NCI-H2029 (cell line): ENCODE results near the gene CWF19L2.
A peak's percentile ranks its signal among the peaks of the same experiment; 100 is the strongest.
"Not testable (repeated sequence)": the region's sequence is repeated elsewhere in the genome, so short reads cannot be mapped to it uniquely, and the experiment has no call there.

Experiments
- DNase-seq: peaks from one replicate; lab custom pipeline; 2025; lab: John Stamatoyannopoulos, UW

CWF19L2 gene

DNA sequence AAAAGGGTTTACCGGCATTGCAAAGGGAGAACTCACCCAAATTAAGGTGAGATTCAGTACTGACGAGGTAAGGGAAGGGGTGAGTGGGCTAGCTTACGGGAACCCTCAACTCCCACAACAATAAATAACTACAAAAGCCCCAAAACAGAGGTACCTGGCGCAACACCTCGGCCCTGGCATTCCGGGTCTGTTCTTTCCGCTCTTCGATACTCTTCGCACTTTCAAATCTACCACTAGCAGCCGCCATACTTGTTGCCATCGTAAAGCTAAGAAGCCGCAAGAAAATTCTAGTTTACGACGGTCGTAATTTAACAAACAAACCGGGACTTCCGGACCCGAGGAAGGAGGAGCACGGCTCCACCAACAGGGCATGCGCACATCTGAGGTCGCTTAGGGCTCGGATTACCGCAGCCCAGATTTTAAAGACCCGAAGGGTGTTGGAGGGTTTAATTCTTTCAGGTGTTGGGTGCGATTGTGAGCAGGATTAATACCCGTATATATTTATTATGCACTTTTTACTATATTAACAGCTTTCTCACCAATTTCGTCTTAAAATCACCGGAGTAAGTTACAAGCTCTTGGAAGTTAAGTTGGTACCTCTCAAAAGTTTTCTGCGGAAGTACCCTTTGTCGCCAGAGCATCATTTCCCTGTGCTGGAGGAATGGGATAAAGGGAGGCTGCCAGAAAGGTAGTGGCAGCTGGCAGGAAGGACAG lies at the start of gene CWF19L2:
Gene CWF19L2 (minus strand): TSS at position 268 of the 714 bp plus-strand sequence. CDS start 9 bp downstream, at position 259.
- peak; percentile 96 for DNase-seq

DNA sequence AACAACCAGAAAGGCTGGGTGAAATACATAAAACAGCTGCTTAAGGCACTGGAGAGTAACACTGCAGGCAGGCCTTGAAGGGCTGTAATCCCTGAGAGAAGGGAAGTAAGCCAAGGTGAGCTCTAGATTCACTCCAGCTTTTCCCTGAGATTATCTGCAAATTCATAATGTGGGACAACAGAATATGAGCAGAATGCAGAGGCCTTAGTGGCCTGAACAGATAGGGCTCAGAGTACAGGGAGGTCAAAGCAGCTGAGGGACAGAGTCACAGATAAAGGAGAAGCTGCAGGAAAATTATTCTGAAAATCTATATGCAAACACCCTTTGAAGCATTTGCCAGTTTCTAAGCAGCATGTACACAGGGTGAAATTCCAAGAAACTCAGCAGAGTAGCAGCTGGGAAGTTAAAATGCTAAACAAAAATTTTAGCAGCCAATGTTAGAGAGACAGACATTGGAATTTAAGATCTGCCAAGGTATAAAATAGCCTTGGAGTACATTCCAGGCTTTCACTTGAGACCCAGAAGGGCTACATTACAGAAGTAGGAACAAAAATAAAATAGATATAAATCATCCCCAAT lies 48.1 kb upstream of the CWF19L2 start:
- no peak for DNase-seq

DNA sequence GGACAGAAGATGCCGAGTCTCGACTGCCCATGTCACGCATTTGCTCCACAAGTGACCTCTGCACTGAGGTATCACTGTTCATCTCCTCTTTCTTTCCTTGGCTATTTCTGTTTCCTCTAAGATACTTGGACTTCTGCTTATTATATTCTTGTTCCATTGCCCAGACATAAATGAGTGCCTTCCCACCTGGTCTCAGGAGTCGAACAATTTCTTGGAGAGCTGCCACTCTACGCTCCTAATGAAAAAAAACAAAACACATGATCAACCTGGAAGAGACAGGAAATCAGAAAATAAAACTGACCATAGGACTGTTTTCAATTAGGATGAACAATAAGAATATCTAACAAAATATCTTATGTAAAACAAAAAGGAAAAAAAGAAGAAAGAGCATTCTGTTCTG lies 47.4 kb upstream of the CWF19L2 start:
- DNase-seq, result no peak

DNA sequence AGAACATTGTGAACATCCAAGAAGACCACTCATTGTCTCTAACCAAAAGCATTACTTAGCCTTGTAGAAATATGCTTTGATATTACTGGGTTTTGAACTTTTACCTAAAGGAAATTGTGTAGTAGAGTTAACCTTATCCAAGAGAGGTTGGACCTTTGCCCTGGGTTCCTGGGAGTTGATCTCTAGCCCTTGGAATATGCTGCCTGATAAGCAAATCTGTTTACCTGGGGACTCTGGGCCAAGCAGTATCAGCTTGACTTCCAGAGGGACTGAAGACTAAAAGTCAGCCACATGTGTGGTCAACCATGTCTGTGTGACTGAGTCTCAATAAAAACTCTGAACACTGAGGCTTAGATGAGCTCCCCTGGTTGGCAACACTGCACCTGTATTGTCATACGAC lies 44.1 kb upstream of the CWF19L2 start:
- no peak for DNase-seq

DNA sequence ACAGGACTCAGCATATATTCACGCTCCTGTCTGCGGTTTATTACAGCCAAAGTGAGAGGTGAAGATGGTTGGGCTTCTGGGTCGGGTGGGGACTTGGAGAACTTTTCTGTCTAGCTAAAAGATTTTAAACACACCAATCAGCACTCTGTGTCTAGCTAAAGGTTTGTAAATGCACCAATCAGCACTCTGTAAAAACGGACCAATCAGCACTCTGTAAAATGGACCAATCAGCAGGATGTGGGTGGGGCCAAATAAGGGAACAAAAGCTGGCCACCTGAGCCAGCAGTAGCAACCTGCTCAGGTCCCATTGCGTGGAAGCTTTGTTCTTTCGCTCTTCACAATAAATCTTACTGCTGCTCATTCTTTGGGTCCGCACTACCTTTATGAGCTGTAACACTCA lies 39.7 kb upstream of the CWF19L2 start:
- not testable (repeated sequence) for DNase-seq

DNA sequence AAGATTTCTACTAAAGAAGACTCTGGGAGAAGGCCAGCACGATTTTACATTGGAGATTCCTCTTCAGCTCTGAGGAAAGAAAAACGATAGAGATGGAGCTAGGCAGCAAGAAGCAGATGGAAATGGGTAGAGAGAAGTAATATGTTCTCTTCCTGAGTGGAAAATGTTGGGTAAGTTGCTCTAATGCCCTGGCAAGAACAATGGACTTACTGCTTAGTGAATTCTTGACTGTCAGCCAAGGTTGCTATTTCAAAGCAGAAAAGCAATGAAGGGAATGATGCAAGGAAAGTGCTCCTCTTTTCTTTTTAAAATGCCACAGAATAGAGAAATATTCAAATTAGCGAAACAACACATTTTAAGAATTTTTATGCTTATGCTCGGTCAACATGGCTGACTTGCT lies 38.4 kb upstream of the CWF19L2 start:
- DNase-seq, result no peak

DNA sequence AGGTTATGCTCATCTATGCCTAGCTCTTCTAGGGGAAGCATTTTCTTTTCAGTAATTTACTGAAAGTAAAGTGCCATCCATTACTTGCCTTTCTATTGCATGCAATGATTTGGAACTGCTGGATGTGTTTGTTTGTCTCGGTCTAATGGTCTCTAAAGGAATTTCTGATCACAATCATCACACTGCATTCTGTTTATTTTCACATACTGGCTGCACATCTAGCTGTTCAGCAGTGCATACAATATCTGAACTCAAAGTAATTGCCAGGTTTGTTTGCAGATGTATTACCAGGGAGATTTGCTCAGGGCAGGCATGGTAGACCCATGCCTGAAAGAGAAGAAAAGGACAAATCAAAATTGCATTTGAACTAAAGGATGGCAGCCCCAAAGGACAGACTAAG lies 36.4 kb upstream of the CWF19L2 start:
- DNase-seq, result no peak

DNA sequence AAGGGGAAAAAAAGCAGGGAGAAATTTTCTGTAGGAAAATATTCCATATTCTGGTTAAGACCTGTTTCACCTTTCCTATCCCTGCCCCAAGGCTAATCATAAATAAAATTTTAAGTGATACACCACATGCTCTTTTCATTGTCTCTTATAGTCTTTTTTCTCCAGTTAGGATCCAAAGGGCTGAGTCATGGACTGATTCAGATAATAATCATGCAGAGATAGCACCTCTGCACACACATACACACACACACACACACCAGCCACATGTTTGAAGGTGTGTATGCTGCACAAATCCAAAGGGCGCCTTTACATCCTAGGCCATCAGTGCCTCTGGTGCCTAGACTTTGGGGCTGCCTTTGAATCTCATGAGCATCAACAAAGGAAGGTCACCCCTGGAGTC lies 35.5 kb upstream of the CWF19L2 start:
- DNase-seq, result no peak

DNA sequence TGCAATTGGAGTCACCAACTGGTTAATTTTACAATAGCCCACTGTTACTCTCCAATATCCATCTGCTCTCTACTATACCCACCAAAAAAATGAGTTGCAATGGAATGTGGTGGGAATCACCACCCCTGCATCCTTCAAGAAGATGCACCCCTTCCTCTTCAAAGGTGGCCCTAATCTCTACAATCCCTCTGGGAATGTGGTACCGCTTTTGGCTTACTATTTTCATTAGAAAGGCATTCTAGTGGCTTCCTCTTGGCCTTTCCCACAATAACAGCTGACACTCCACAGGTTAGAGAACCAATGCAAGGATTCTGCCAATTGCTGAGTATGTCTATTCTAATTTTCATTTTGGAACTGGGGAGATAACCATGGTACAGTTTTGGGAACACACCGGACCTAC lies 33.2 kb upstream of the CWF19L2 start:
- DNase-seq, result no peak

DNA sequence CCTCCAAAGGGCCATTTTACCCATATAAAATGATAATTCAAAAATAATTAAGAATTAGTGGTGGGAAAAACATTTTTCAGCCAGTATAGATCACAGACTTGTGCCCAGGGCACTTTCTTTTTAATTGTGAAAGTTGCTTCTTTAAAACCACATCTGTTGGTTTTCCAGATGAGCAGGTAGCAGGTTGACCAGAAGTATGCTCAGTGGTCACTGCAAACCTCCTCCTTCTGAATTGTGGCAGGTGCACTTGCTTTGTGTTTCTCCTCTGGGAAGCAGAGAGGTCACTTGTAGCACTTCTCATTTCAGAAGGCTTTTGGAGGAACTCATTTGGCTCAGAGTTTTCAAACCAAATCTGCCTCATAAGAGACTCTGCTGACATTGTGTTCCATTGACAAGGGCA lies 24.6 kb upstream of the CWF19L2 start:
- DNase-seq, result no peak

DNA sequence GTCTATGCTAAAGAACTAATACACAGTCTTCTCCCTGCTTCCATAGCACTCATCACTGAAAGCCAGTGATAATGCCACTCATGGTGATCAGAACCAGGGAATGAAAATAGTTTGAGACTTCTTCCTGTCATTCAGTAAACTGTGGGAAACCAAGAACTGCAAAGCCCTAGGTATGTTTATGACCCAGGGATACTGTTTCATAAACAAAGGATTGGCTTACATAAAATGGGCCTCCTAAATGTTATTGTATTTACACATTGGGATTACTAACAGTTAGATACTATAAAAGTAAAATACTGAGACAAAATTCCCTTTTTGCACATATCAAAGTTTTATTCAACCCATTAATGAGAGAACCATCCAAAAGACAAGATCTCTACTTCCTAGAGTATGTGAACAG lies 21.3 kb upstream of the CWF19L2 start:
- no peak for DNase-seq

DNA sequence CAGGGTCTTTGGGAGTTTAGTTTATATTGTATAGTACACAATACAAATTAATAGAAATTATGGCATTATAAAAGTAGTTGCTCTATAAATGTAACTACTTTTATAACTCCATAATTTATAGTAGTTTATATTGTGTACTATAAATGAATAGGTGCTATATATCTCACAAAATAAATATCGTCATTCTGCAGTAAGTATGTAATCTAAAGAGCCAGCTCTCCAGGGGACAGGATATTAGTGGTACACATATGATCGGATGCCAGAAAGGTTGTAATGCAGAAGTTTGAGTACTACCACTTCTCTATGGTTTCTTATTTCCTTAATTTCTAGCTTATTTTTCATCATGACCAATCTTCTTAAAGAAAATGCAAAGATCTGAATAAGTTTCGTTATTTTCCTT lies 20.2 kb upstream of the CWF19L2 start:
- DNase-seq, result no peak

DNA sequence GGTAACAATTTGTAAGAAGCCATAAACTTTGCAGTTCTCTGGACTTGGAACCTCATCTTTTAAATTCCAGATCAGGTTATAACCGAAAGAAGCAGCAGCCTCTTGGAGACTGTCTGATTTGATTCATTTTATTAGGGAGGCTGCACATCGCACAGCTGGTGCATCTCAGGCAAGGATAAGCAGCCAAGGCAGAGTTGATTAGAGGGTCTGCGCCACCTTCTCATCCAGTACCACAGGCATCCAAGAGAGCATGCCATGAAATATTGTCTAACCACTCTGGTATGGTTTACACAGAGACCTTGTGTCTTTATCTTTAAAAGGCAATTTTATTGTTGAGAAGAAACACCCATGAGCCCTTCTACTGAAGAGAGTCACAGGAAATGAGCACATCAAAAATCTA lies 16.2 kb upstream of the CWF19L2 start:
- no peak for DNase-seq

DNA sequence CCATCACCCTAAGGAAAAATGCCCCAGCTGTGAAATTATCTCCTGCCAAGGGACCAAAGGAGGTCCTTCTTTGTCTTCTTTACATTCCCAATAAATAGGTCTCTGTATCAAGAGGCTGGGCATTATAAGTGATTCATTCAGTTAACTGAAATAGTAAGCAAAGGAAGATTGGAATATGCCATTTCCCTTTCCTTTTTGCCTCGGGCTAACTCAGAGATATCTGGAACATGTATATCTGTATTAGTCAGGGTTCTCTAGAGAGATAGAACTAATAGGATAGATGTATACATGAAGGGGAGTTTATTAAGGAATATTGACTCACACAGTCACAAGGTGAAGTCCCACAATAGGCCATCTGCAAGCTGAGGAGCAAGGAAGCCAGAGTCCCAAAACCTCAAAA lies 15.3 kb upstream of the CWF19L2 start:
- no peak for DNase-seq

DNA sequence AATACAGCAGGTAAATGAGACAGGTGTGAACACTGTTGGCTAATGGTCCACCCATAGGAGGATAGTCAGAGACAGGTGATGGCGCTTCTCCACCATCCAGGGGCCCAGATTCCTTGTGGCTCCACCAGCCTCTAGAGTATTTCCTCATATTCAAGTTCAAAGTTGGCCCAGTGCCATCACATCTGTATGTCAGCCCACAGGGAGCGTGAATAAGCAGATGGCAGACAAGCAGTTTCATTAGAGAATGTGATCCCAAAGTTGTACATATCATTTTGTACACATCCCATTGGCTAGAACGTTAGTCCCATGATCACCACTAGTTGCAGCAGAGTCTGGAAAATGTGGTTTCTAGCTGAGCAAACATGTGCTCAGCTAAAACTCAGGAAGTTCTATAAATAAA lies 11.0 kb upstream of the CWF19L2 start:
- peak; percentile 13 for DNase-seq

DNA sequence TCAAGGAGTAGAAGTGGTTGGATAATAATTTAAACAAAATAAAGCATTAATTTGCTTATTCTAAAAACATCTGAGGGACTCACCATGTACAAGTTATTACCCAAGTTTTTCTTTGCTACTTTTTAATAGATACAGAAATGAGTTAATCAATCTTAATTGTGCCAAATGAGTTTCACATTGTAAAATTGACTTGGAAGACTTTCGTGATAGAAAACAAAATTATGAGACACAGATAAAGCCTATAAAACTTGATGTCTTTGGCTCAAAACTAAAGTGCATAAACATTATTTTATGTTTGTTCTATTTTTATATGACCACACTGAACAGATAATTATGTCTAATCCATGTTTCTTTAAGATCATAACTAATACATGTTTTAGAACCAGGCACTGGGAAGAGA lies 10.1 kb upstream of the CWF19L2 start:
- DNase-seq, result no peak

DNA sequence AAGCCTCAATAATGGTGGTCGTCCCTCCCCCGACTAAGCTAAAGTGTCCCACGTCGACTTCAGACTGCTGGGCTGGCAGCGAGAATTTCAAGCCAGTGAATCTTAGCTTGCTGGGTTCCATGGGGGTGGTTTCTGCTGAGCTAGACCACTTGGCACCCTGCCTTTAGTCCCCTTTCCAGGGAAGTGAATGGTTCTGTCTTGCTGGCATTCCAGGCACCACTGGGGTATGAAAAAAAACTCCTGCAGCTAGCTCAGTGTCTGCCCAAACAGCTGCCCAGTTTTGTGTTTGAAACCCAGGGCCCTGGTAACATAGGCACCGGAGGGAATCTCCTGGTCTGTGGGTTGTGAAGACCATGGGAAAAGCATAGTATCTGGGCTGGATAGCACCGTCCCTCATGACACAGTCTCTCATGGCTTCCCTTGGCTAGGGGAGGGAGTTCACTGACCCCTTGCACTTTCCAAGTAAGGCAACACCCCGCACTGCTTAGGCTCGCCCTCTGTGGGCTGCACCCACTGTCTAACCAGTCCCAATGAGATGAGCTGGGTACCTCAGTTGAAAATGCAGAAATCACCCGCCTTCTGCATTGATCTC lies 8.7 kb upstream of the CWF19L2 start:
- not testable (repeated sequence) for DNase-seq

DNA sequence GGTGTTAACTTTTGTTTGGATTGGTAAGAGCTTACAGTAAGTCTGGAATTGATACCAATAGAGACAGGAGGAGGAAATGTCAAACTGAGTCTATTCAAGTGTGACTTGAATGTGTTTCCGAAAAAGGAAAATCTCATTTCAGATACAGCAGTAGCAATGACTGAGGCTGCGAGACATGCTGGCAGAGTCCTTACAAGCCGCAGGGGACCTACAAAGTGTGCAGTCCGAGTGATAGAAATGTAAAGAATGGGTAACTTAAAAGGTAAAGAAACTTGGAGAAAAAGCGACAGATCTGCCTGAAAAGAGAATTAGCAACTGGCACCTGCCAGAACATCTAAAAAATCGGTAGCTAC lies 444 bp downstream of the CWF19L2 start:
- DNase-seq, result no peak

DNA sequence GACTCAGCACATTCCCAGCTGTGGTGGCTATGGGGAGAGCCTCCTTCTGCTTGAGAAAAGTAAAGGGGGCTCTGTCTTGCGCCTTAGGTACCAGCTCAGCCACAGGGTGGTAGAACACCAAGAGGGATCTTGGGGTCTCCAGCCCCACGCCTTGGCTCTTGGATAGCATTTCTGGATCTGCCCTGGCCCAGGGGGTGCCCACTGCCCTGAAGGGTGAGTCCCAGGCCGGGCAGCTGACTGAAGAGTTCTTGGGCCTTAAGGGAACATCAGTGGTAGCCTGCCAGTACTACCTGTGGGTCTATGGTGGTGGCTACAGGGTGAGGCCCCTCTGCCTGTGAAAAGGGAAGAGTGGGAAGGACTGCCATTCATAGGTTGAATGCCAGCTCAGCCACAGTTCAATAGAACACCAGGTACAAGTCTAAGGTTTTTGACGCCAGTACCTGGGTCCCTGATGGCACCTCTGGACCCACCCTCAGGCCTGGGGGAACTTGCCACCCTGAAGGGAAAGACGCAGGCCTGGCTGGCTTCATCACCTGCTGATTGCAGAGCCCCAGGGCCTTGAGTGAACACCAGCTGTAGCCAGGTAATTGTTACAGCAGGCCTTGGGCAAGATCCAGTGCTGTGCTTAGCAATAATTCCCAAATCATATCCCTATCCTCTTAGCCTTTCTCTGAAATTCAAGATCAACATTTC lies 3.9 kb downstream of the CWF19L2 start:
- no peak for DNase-seq

DNA sequence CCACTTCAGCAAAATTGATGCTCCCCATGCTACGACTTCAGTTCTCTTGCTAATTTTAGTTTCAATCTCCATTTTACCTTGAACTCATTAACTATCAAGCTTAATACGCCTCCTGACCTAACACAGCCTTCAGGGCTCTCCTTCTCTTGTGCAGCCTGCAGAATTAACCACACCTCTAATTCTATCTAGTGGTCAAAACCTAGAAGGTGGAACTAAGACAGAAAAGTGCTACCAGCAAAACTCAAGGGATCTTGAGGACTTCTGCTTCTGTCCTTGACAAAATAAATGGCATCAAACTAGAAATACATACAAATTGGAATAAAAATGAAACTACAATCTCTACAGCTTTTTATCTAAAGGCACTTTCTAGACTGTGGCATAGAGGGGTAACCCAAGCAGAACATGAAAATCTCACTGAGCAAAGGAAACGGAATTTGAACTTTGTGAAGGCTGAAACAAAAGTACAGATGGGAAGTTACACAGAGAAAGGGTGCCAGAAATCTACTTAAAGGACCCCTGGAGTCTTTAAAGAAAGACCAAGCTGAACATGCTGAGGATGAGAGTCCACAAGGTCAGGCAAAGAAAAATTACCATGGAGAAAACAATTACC lies 10.7 kb downstream of the CWF19L2 start:
- DNase-seq, result no peak

DNA sequence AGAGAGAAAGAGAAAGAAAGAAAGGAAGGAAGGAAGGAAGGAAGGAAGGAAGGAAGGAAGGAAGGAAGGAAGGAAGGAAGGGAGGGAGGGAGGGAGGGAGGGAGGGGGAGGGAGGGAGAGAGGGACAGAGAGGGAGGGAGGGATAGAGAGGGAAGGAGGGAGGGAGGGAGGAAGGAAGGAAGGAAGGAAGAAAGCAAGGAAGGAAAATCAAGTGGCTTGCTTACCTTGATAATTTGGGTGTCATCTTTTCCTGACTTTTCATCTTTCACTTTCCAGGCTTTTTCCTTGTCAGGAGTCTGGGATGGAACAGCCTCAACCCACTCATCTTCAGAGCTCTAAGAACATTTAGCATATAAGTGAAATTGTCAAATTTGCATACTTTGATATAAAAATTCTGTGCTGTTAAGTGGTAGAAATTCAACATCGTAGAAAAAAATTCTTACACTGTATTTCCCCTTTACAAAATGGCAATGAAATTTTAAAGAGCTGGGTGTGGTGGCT lies 14.9 kb downstream of the CWF19L2 start:
- no peak for DNase-seq

DNA sequence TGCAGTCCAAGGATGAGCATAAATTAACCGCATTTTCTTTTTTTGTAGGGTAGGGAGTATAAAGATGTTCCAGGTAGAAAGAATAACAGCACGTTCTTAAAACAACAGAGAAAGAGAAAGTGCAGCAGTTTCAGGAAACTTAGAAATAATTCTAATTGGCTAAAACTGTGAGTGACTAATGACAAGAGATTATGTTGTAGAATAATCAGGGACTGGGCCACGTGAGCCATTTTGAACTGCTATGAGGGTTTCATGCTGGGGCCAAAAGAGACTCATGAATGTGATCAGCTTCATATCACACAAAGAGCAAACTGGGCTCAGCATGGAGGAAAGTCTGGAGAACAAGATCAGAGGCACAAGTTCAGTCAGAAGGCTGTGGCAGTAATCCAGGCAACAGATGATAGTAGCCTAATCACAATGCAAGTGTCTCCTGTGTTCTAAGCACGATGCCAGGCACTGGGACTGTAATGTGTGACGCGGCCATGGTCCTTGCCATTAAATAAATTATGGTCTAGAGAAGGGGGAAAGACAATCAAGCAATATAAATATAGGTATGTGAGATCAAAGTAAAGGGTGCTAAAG lies 17.9 kb downstream of the CWF19L2 start:
- no peak for DNase-seq
